GM18868 (cell line): ENCODE measurements around the gene OAF.
"Not testable (repeated sequence)": the region's sequence is repeated elsewhere in the genome, so short reads cannot be mapped to it uniquely, and the experiment has no call there.

ENCODE experiments used
- ATAC-seq: cut with Tn5 transposase; IDR thresholded peaks from one replicate; pipeline ENCODE4 v1.9.1; 2021; ENCODE audit warnings: mild to moderate bottlenecking, moderate library complexity; ENCODE audit not compliant: unreplicated experiment

OAF gene

GRCh38 chr11:120210626-120211521, at the start of gene OAF:
OAF (plus strand) TSS chr11:120211032; CDS start chr11:120211280, 248 bp downstream.
- peak; percentile 73 for ATAC-seq

GRCh38 chr11:120167659-120168058, 43.2 kb upstream of the OAF start:
- no peak for ATAC-seq

GRCh38 chr11:120168108-120168959, 42.5 kb upstream of the OAF start:
- ATAC-seq = no peak

GRCh38 chr11:120168960-120169681, 41.7 kb upstream of the OAF start:
- ATAC-seq = no peak

GRCh38 chr11:120169981-120170698, 40.7 kb upstream of the OAF start:
- no peak for ATAC-seq

- no peak for ATAC-seq
Observed at GRCh38 chr11:120170741-120171261, 40.0 kb upstream of the OAF start.

- ATAC-seq = peak; percentile 66
Observed at GRCh38 chr11:120172054-120172911, 38.5 kb upstream of the OAF start.

- ATAC-seq = no peak
Observed at GRCh38 chr11:120173019-120173705, 37.7 kb upstream of the OAF start.

GRCh38 chr11:120173807-120174206, 37.0 kb upstream of the OAF start:
- no peak for ATAC-seq

- ATAC-seq = no peak
Observed at GRCh38 chr11:120174866-120175265, 36.0 kb upstream of the OAF start.

- ATAC-seq = no peak
Observed at GRCh38 chr11:120178561-120179056, 32.2 kb upstream of the OAF start.

- no peak for ATAC-seq
Observed at GRCh38 chr11:120179057-120179672, 31.7 kb upstream of the OAF start.

- ATAC-seq = not testable (repeated sequence)
Observed at GRCh38 chr11:120180063-120180462, 30.8 kb upstream of the OAF start.

- ATAC-seq = no peak
Observed at GRCh38 chr11:120180551-120181232, 30.1 kb upstream of the OAF start.

- no peak for ATAC-seq
Observed at GRCh38 chr11:120181376-120181975, 29.4 kb upstream of the OAF start.

GRCh38 chr11:120182372-120182771, 28.5 kb upstream of the OAF start:
- ATAC-seq = no peak
